Measurements from ENCODE around the gene RFPL4A.

- TF ChIP-seq CTCF (IDR thresholded peaks at IDR 0.05), result peak; percentile 21 to 69 (median 49)
- no peak for TF ChIP-seq POLR2A (IDR thresholded peaks at IDR 0.05)
- no peak for TF ChIP-seq POLR2AphosphoS5 (IDR thresholded peaks at IDR 0.05)
These were observed 50.6 kb downstream of the RFPL4A start for GRCh38 chr19:55809381-55810058.
